Measurements from ENCODE around the gene U2SURP.
A peak's percentile ranks its signal among the peaks of the same experiment; 100 is the strongest.

The U2SURP gene

DNA sequence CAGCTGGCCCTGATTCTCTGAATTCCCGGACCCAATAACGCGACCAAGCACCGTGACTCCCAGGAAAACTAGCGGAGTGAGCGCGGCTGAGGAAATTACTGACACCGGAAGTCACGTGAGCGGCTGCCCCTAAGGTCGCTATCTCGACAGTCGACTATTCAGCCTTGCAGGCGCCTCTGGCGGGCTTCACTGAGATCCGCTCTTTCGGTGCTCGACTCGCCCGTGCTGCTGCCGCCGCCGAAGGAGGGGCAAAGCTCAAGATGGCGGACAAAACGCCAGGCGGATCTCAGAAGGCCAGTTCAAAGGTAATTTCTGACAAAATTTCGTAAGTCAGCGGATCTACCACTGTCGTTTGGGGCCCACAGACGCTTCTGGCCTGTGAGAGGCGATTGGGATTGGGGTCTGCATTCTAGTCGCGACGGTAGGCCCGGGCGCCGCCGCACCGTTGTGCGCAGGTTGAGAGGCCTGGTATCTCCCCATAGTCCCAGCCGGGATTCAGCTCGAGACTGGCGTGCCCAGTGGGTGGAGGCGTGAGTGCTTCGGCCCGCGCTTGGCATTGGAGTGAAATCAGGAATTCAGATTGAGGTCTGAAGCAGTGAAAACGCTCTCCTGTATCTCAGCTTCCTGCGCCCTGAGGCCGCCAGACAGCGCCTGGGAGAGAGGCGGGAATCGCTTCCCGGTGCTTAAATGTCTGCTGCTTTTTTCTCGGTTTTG, at the start of gene U2SURP:
TSS of gene U2SURP (plus strand) at position 202 of the 714 bp plus-strand sequence. CDS start at position 261, 59 bp downstream.
- peak; percentile 94 for DNase-seq

DNA sequence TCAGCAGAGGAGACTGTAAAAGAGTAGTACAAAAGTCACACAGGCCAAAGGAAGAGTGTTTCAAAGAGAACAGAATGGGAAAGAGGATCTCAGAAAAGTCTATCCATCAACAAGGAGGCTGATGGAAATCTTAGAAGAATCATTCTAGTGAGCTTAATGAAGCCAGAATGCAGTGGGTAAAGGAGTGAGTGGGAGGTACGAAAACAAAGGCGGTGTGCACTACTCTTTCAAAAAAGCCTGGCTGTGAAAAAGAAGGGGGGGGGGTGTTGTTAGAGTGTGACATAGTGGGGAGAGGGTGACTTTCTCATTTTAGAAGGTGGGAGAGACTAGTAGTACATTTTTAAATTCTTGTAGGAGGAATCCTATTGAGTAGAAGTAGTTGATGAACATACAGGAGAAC, 49.6 kb upstream of the U2SURP start:
- no peak for DNase-seq

DNA sequence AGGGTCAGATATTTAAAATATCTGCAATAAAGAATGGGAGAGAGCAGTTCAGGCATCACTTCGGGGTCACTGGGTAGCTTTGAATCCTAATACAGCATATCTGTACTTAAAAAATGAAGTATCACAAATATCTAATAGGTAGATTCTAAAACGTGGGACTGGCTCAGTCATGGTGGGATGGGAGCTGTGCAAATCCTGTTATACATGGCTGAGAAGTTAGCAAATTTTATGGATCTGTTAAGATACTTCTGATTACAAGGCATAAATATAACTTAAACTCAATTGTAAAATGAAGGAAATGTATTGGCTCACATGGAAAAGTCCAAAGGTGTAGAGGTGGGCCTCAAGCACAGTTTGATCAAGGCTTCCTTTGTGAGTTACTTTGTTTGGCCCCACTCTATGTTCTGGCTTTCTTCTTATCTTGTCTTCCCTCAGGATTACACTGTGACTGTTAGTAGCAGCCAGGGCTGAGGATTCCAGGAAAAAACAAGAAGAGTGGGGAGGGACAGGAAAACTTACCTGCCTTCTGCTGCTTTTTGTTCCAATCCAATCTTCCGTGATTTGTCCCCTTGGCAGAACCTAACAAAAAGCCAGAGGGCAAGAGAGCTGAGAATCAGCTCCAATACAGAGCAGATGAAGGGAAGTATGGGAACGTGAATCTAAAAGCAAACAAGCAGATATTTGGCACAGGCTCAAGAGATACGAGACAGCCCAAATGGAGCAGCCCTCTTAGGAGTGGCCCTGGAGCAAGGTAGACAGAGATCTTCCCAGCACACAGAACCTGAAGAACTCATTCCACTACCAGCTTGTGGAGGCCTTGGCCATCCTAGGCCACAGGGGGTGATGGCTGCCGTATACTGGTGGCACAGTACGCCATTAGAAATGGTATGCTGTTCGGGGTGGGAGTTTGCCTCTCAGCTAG, 48.8 kb upstream of the U2SURP start:
- no peak for DNase-seq

DNA sequence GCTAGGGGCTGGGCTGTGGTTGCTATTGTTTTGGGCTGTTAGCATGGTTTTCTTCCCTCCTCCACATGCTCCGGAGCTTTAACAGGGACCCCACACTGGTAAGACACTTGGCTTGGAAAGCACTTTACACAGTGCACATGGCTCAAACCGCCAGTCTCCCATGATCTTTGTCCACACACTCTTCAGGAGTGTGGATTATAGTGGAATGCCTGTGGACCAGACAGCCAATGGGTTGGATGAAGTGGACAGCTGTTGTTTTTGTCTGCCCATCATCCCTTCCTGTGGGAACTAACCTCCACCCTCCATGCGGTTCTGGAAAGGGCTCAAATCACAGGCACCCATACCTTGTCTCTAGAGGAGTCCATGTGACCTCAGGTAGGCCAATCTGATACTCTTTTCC, 47.9 kb upstream of the U2SURP start:
- no peak for DNase-seq

DNA sequence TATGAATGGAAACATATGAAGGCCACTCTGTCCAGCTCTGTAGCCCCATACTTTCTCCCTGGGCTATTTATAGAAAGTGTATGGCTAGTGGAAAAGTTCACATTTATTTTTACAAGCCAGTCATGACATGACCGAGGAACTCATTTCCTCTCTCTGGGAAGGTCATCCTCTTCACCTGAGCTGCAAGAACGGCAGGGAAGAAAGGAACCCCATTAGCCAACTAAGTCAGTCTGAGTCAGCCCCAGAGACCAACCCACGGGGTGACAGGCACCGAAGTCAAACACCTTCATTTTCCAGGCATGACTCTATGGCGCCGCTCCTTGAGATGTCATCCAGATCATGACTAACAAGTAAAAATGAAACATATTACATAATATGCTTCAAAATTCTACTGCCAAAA, 42.7 kb upstream of the U2SURP start:
- no peak for DNase-seq

DNA sequence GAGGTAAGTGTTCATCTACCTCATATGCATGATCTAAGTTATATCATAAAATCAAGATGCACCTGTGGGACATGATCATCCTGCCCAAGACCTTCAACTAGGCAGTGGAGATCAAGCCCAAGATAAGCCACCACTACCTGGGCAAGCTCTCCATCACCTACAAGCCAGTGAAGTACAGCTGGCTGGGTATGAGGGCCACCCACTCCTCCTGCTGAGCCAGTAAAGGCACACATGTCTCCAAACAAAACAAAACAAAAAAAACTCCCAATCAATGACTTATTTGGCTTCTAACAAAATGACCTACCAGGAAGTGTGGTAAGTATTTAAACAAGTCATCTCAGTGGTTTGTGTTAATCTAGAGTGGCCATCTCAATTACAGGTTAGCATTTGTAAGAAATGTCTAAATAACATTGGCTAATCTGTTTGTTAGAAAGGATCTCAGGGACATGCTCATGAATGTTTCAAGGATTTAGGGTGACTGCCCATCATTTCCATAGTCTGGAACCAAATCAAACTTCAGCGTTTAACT, 41.0 kb upstream of the U2SURP start:
- no peak for DNase-seq

DNA sequence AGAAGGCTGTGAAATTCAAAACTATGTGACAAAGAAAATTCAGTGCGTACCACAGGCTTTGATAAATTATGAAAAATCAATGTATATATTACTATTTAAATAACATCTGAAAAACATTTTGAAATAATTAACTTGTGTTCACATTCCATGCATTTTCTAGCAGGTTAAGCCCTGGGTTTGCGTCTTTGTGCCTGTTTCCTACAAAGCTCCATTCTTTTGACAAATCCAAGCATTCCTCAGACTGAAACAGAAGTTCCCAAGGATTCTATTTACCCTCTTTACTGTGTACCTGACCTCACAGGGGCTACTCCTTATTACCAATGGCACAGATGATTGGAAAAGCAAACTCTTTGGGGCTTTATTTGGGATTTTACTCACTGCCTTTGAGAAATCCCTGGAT, 39.8 kb upstream of the U2SURP start:
- DNase-seq, result no peak

DNA sequence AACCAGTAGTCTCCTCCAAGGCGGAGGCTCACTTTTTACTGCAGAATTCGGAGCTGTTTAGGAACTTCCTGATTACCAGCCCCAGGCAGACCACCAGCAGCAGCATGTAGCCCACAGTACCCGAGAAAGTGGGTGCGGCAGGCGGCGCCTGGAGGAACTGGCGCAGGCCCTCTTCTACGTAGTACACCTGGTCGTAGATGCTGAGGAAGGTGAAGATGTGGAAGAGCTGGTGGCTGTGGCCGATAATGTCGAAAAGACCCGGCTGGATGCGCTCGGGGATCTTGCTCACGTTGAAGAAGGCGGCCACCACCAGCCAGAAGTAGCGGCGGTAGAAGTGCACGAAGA, 39.2 kb upstream of the U2SURP start:
- no peak for DNase-seq

DNA sequence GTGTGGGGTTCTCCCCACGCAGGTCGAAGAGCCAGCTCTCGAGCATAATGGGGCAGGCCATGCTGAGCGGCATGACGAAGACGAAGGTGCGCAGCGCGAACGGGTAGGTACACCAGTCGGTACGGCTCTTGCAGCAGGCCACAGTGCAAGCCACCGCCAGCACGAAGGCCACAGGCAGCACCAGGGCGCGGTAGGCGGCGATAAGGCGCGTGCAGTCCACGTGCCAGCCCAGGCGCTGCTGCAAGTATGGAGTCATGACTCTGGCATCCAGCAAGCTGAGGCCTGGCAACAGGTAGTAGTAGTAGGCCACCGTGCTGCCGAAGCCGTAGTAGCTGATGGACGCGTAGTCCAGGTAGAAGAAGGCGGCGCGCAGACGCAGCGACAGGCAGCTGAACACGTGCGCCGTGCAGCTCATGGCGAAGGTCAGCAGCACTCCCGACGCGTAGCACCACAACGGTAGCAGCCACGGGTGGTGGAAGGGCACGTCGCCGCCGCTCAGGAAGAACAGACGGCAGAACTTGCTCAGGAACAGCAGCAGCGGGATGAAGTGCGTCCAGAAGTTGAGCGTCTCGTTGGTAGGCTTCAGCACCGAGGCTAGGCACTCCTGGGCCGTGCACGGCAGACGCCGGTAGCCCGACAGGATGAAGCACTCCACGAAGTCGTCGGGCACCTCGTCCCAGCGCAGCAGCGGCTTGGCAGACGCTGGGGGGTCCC, 38.7 kb upstream of the U2SURP start:
- DNase-seq, result no peak

DNA sequence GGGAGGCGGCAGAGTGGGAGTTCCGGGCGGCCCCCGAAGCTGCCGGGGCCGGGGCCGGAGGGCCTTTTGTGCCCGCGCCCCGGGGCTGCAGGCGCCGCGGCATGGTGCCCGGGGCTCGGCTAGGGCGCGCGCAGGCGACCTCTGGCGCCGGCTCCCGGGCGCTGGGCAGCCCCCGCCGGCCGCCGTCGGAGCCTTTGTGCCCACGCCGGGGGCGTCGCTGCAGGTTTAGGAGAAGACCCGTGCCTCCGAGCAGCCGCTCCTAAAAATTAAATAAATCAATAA, 38.2 kb upstream of the U2SURP start:
- DNase-seq, result no peak

DNA sequence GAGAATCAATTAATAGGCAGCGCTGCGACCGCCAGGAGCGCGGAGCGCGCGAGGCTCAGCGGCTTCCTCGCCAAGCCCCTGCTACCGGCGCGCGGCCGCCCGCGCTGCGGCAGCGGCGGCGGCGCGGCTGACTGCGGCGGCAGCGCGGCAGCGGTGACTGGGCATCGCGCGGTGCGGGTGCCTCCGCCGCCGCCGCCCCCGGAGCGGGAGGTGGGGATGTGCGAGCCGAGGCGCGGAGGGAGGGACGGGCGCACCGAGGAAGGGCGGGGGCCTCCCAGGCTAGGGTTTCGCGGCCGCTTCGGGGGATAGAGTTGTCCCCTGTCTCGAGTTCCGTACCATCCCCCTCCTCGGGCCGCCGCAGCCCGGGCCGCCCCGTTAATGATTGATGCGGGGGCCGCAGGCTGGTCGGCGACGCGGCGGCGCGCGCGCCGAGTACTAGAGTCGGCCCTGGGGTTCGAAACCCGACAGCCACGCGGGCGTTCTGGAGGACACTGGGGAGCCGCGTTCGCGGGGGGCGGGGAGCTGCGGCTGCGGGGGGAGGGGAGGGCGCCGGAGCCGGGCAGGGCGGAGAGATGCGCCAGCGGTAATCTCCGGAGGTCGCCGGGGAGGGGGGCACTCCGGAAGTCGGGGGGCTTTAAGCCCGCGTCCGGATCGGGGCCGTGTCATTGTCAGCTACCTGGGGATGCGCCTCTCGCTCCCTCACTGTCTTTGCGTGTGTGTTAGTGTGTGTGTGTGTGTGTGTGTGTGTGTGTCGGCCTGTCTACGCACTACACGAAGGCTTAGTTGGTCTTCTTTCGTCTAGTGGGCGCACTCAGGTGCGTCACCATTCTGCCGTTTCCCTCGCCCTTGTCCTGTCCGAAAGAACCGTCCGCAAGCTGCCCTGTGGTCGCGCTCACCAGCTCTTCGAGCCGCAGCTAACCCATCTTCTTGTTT, 37.6 kb upstream of the U2SURP start, which contains the start of gene PAQR9:
TSS of gene PAQR9 (minus strand) at position 159 of the 933 bp plus-strand sequence. CDS start 338 bp downstream, outside the sequence.
- DNase-seq, result no peak

DNA sequence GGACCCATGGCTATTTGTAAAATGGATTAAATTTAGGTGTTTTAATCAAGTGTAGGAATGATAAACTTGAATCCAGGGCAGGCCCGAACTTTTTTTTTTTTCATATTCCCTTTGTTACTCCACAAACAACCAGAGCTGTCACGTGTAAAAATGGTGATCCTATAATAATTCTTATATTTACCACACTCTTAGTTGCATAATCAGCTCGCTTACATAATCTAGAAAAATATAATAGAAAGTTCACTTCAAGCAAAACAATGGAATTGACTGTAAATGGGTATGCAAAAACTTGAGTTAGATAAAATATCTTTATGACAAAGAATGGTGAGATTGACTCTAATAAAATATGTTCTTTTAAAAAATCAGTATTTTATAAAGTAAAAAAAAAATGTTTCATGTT, 35.8 kb upstream of the U2SURP start:
- DNase-seq, result no peak

DNA sequence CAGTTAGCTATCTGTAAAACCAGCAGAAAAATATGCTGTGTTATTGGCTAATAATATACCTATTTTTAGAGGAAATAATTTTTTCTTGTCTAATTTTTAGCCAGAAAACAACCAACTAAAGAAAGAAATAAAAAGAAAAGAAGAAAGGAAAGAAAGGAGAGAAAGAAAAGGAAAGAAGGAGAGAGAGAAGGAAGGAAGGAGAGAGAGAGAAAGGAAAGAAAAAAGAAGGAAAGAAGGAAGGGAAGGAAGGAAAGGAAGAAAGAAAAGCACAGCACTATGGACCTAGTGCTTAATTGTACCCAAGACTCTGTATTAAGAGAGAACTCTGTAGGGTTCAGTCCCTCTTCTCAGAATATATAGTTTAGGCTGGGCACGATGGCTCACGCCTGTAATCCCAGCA, 34.6 kb upstream of the U2SURP start:
- no peak for DNase-seq

DNA sequence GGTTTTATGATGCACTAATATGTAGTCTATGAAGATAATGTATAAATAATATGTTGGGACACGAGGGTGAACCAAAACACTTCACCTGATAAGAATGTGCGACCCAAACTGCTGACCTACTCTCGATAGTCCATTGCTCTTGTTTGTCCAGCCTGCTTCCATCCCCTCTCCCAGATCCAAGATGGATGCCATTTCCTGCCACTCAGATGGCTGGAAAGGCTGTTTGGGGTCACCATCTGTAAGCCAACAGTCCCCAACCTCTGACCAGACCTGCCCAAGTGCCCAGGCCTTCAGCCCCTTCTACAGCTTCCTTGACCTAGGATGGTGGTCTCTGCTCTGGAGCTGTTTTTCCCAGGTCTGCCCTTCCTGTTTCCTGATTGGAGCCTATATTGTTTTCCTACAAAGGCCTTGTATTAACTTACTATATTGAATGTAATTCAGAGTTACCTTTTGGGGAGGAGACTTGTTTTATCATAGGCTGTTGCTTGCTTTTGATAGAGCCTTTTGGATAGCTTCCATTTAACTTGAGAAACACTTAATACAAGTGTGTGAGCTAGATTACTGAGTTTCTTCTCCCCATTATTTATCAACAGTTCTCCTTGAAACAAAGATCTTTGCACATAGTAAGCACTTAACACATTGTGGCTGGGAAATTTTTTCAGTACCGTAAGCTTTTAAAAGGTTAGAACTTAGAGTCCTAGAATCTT, 32.9 kb upstream of the U2SURP start:
- DNase-seq, result no peak

DNA sequence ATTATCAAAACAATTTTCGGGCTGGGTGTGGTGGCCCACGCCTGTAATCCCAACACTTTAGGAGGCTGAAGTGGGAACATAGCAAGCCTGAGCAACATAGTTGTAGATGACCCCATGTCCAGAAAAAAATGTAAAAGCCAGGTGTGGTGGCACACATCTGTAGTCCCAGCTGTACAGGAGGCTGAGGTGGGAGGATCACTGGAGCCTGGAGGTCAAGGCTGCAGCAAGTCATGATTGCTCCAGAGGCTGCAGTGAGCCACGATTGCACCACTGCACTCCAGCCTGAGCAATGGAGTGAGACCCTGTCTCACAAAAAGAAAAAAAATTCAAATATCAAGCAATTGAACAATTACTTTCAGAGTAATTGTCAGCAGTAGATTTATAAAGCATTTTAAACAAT, 29.9 kb upstream of the U2SURP start:
- DNase-seq, result no peak

DNA sequence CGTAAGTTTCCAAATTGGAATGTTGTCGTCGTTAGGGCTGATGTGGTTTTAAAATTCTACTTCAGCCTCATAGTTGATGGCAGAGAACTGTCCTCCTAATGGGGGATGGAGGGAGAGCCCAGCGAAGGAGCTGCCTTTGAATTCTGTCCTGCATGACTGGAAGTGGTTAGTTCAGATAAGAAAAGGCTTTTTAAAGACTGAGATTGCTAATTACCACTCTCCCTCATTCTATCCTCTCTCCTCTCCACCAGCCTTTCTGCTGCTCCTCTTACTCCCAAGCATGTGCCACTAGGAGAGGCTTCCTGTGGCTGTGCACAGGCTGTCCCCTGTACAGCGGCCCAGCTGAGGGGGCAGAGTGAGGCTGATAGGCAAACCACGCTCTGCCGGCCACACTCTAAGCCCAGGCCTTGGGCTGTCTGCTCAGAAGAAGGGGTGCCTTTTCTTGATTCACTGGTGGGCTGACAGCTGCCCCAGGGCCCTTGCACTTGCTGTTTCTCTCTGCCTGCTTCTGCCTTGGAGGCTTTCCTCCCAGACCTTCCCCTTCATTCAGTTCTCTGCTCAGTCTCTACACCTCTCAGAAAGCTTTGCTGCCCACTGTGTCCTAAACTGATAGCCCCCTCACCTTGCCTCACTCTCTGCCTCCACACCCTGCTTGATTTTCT, 29.1 kb upstream of the U2SURP start:
- no peak for DNase-seq

DNA sequence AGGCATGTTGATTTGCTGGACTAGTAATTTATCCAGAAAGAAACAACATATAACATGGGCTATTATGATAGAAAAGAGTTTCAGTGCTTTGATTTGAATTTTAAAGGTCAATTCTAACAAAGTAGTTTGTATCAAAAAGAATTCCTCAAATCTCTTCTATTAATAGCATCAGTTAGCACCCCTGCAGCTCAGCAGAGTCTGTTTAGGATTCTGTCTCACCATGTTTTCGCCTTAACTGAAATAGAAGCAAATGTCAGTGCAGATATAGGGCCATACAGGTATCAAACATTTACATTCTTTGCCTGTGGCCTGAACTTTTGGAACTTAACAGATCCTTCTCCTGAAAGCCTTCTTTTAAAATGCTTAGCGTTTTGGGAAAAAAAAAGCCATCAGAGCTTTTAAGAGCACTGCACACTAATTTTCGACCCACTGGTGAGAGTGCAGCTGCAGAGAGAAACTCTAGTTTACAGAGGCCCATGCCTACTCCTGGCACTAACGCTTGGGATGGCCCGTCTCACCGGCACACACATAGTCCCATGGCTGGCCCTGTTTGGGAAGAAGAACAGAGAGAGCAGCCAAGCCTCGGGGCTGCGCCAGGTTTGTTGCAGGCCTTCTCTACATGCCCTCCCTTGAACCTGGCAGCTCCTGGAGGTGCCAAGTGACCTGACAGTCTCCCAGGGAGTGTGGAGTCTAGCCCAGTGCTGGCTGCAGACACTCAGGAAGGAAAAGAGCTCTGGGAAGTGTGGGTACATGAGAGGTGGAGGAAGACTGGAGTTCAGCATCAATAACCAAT, 28.0 kb upstream of the U2SURP start:
- no peak for DNase-seq

DNA sequence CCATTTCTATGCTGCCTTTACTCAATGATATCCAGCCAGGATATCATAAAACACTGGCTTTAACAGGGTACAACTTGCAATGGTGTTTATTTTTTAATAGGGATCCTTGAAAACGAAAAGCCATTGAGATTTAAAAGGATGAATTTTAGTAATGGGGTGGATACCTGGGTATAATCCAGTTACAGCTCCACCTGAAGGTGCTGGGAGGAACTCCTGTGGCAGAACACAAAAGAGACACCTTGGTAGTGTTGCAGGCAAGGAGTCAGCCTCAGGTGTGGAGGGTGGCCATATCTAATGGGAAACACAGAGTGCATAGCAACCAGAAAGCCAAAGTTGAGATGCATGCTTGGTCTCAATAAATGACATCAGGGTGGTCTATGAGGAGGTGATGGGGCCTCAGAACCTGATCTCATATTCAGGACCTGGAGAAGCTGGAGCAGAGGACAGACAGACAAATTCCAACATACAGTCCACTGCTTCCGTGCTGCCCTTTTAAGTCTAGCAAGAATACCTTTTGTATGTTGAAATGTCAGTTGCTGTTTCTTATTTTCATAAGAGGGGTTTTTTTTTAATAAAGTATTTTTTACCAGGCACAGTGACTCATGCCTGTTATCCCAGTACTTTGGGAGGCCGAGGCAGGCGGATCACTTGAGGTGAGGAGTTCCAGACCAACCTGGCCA, 25.9 kb upstream of the U2SURP start:
- no peak for DNase-seq

DNA sequence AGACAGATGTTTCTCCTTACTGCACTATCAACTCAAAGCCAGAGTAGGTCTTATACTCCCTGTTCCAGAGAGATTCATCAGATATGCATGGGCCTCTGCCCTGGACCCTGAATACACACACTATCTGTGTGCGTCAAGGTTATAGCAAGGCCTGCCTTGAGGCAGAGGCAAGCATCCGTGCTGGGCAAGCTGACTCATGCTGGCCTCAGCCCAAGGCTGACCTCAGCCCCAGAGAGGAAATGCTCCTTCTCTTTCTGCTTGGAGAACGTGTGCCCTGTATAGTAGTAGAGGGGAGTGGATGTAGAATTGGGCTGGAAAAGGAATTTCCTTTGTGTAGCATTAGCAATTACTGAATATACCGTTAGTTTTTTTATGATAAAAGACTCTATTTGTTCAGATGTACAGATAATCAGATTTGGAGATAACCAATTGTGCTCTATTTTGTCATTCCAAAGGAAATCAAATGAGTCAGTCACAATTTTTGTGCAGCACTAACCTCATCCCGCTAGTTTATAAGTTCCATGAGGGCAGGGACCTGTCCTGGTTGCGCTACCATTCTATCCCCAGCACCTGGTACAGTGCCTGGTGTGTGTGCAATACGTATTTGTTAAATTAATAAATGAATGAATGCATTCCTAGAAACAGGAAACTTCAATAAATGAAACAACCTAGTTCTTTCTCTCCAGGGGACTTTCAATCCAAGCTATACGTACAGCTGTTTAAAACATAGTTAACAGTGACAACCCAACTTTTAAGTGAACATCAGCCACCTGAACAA, 24.6 kb upstream of the U2SURP start:
- DNase-seq, result no peak
